Measurements from ENCODE around the gene ANAPC15. TPM values are rescaled to one million over a fixed set of nuclear protein-coding genes. Genes with fewer than 3 reads are reported as not detected.

Gene ANAPC15
- polyA plus RNA-seq, 3 donors = 92.6 to 112 (median 94.8) TPM

GRCh38 chr11:72112978-72113808 lies 698 bp upstream of the ANAPC15 start:
- Mint-ChIP-seq H3K4me1 (peaks cover 38% of the 10 kb centered on the region), H3K9me3 (peaks cover 0 to 5% (median 0%) of the 10 kb centered on the region in 7 donors), H3K4me3 (peak overlapping the region; percentile 89 to 97), H3K27ac (peak overlapping the region; percentile 99 to 100 (median 100)), H3K27me3 (ENCODE audit: low read depth in 3 of 3) (peaks cover 0 to 6% (median 0%) of the 10 kb centered on the region in 3 donors), H3K36me3 (peaks cover 35 to 37% of the 10 kb centered on the region in 2 donors)
- no peak for DNase-seq
- H3K9me3 ChIP-seq (replicated peaks in 1 of 2; ENCODE audit: control insufficient read depth in 1 of 2, insufficient read depth in 1 of 2, low read length in 2 of 2) = no peaks in the 10 kb centered on the region
- H3K9ac ChIP-seq (ENCODE audit: insufficient read depth, low read length, poor library complexity, severe bottlenecking) = peak overlapping the region; percentile 87
- H3K4me1 ChIP-seq (ENCODE audit: control insufficient read depth in 1 of 2, insufficient read depth in 2 of 2, low read length in 2 of 2) = peaks cover 36 to 39% of the 10 kb centered on the region in 2 donors
- H4K20me1 ChIP-seq (ENCODE audit: insufficient read depth, low read length) = no peaks in the 10 kb centered on the region
- WGBS (ENCODE audit: insufficient coverage) = 63% methylated on average over 5 of the region's 9 CpGs
- peak overlapping the region; percentile 77 for H2AFZ ChIP-seq (ENCODE audit: insufficient read depth, low read depth, low read length, poor library complexity, severe bottlenecking)
- peaks cover 10% of the 10 kb centered on the region for H3K79me2 ChIP-seq (ENCODE audit: insufficient read depth, low read length)
- TF ChIP-seq CTCF (IDR thresholded peaks at IDR 0.05) = no peak
- peak overlapping the region; percentile 77 for H3K4me2 ChIP-seq (replicated peaks; ENCODE audit: extremely low read depth, low read length, poor library complexity, severe bottlenecking)
- intact Hi-C loops (cut with micrococcal nuclease) = no loop called here
- H3K27me3 ChIP-seq (ENCODE audit: control insufficient read depth in 2 of 2, insufficient read depth in 2 of 2, low read length in 2 of 2) = no peaks in the 10 kb centered on the region
- H3K27ac ChIP-seq (ENCODE audit: low read depth in 1 of 2, low read length in 2 of 2) = peak overlapping the region; percentile 94 to 99
- H3K36me3 ChIP-seq (replicated peaks in 1 of 2; ENCODE audit: control insufficient read depth in 1 of 2, insufficient read depth in 2 of 2, low read length in 2 of 2) = peaks cover 23 to 25% of the 10 kb centered on the region in 2 donors
- peak overlapping the region; percentile 69 to 86 (median 71) for H3K4me3 ChIP-seq (replicated peaks in 1 of 3; ENCODE audit: low read depth in 2 of 3, low read length in 3 of 3)

GRCh38 chr11:72111300-72112142 lies 974 bp downstream of the ANAPC15 start:
- Histone ChIP-seq H3K4me2 (replicated peaks; ENCODE audit: extremely low read depth, low read length, poor library complexity, severe bottlenecking) (peak overlapping the region; percentile 77), H3K79me2 (ENCODE audit: insufficient read depth, low read length) (peaks cover 10% of the 10 kb centered on the region), H3K27me3 (ENCODE audit: control insufficient read depth in 2 of 2, insufficient read depth in 2 of 2, low read length in 2 of 2) (no peaks in the 10 kb centered on the region), H2AFZ (ENCODE audit: insufficient read depth, low read depth, low read length, poor library complexity, severe bottlenecking) (peak overlapping the region; percentile 77), H3K36me3 (replicated peaks in 1 of 2; ENCODE audit: control insufficient read depth in 1 of 2, insufficient read depth in 2 of 2, low read length in 2 of 2) (peaks cover 28 to 36% of the 10 kb centered on the region in 2 donors), H3K27ac (ENCODE audit: low read depth in 1 of 2, low read length in 2 of 2) (peak overlapping the region; percentile 94 to 99), H4K20me1 (ENCODE audit: insufficient read depth, low read length) (no peaks in the 10 kb centered on the region), H3K9me3 (replicated peaks in 1 of 2; ENCODE audit: control insufficient read depth in 1 of 2, insufficient read depth in 1 of 2, low read length in 2 of 2) (no peaks in the 10 kb centered on the region), H3K9ac (ENCODE audit: insufficient read depth, low read length, poor library complexity, severe bottlenecking) (peak overlapping the region; percentile 87), H3K4me3 (replicated peaks in 1 of 3; ENCODE audit: low read depth in 2 of 3, low read length in 3 of 3) (peak overlapping the region; percentile 50 to 86 (median 69)), H3K4me1 (ENCODE audit: control insufficient read depth in 1 of 2, insufficient read depth in 2 of 2, low read length in 2 of 2) (peaks cover 30 to 33% of the 10 kb centered on the region in 2 donors)
- Mint-ChIP-seq H3K9me3 (peaks cover 0 to 5% (median 0%) of the 10 kb centered on the region in 7 donors), H3K27ac (peak overlapping the region; percentile 99 to 100 (median 100)), H3K4me1 (peaks cover 33% of the 10 kb centered on the region), H3K36me3 (peaks cover 46 to 50% of the 10 kb centered on the region in 2 donors), H3K27me3 (ENCODE audit: low read depth in 3 of 3) (peaks cover 0 to 4% (median 0%) of the 10 kb centered on the region in 3 donors), H3K4me3 (peak overlapping the region; percentile 89 to 97)
- intact Hi-C loops (cut with micrococcal nuclease) = no loop called here
- DNase-seq = no peak
- 4% methylated on average over 8 of the region's 10 CpGs for WGBS (ENCODE audit: insufficient coverage)
- TF ChIP-seq CTCF (IDR thresholded peaks at IDR 0.05) = no peak
